GM12892 (cell line): ENCODE data around the gene ASIC4.

Experiments used
- POLR2A ChIP-seq: IDR thresholded peaks from 2 replicates; pipeline ENCODE4 v1.6.1; 2011; ENCODE audit warnings: low read depth, low read length, control low read depth
- POLR2AphosphoS5 ChIP-seq: IDR thresholded peaks from 2 replicates; pipeline ENCODE4 v1.6.1; 2011; ENCODE audit warnings: low read depth, low read length, control low read depth
- TAF1 ChIP-seq: IDR thresholded peaks from 2 replicates; pipeline ENCODE4 v1.6.1; 2011; ENCODE audit warnings: low read depth, mild to moderate bottlenecking, control low read depth, low read length, borderline replicate concordance

GRCh38 chr2:219486380-219486959, 27.8 kb upstream of the ASIC4 start:
- TF ChIP-seq POLR2A = no peak
- TF ChIP-seq POLR2AphosphoS5 = no peak
- TF ChIP-seq TAF1 = no peak
